Kidney epithelial cell (primary cell): ENCODE results near the gene SCN5A. TPM values are rescaled to one million over a fixed set of nuclear protein-coding genes. Genes with fewer than 3 reads are reported as not detected.

Experiments used
- DNase-seq: peaks from one replicate; pipeline ENCODE4 v3.0.0-alpha.2; 2010; ENCODE audit warnings: low read depth
- H3K27me3 ChIP-seq: 2 replicates; pipeline ENCODE4 v1.6.0; 2011; ENCODE audit warnings: low read length; ENCODE audit not compliant: control insufficient read depth, insufficient read depth
- H3K36me3 ChIP-seq: 2 replicates; pipeline ENCODE4 v1.5.1; 2011; ENCODE audit warnings: low read length; ENCODE audit not compliant: control insufficient read depth, insufficient read depth
- H3K4me3 ChIP-seq: 2 replicates; pipeline ENCODE4 v1.5.1; 2011; ENCODE audit warnings: low read depth, mild to moderate bottlenecking, control low read depth, low read length
- CTCF ChIP-seq: IDR thresholded peaks from 2 replicates; pipeline ENCODE4 v1.5.1; 2011; ENCODE audit warnings: mild to moderate bottlenecking, moderate library complexity, low read length, control low read depth, inconsistent platforms; ENCODE audit not compliant: insufficient read depth, poor library complexity, severe bottlenecking
- total RNA-seq: library from RNA; depleted of rRNA; stranded (reverse); fragments of >200 nt; gene quantifications from 2 replicates; pipeline ENCODE4 v1.2.3, GENCODE V29; 2015

Gene SCN5A
- 3.8 and 6.4 TPM in 2 replicates for total RNA-seq

- Histone ChIP-seq H3K4me3 (peak within 1 kb of the TSS; percentile 40), H3K36me3 (no peaks in the 10 kb centered on the region), H3K27me3 (peaks cover 16% of the 10 kb centered on the region)
- DNase-seq = no peak
- no peak for TF ChIP-seq CTCF
Measured at GRCh38 chr3:38649500-38650247, at the start of gene SCN5A. SCN5A (minus strand) TSS chr3:38649687; CDS start chr3:38633307, 16,380 bp downstream.

- no peaks in the 10 kb centered on the region for H3K36me3 ChIP-seq
- no peak for TF ChIP-seq CTCF
- no peaks in the 10 kb centered on the region for H3K27me3 ChIP-seq
- no peak for DNase-seq
- H3K4me3 ChIP-seq = no peak overlapping the region
Measured at GRCh38 chr3:38698760-38699159, 49.3 kb upstream of the SCN5A start.

GRCh38 chr3:38698061-38698460 lies 48.6 kb upstream of the SCN5A start:
- TF ChIP-seq CTCF = no peak
- no peak for DNase-seq
- Histone ChIP-seq H3K4me3 (no peak overlapping the region), H3K27me3 (no peaks in the 10 kb centered on the region), H3K36me3 (no peaks in the 10 kb centered on the region)

- TF ChIP-seq CTCF = no peak
- Histone ChIP-seq H3K27me3 (no peaks in the 10 kb centered on the region), H3K4me3 (no peak overlapping the region), H3K36me3 (no peaks in the 10 kb centered on the region)
- DNase-seq = no peak
Measured at GRCh38 chr3:38696034-38696433, 46.5 kb upstream of the SCN5A start.

GRCh38 chr3:38690185-38690584 lies 40.7 kb upstream of the SCN5A start:
- DNase-seq = no peak
- no peak overlapping the region for H3K4me3 ChIP-seq
- TF ChIP-seq CTCF = no peak
- no peaks in the 10 kb centered on the region for H3K36me3 ChIP-seq
- H3K27me3 ChIP-seq = no peaks in the 10 kb centered on the region

GRCh38 chr3:38689774-38690173 lies 40.3 kb upstream of the SCN5A start:
- TF ChIP-seq CTCF = no peak

More at GRCh38 chr3:38689774-38690173, 40.3 kb upstream of the SCN5A start:
- Histone ChIP-seq H3K27me3 (no peaks in the 10 kb centered on the region), H3K4me3 (no peak overlapping the region), H3K36me3 (no peaks in the 10 kb centered on the region)
- no peak for DNase-seq
